OCI-LY7 (cell line): ENCODE results near the gene GOLPH3L. TPM values are rescaled to one million over a fixed set of nuclear protein-coding genes. Genes with fewer than 3 reads are reported as not detected.
"Not testable (repeated sequence)": the region's sequence is repeated elsewhere in the genome, so short reads cannot be mapped to it uniquely, and the experiment has no call there.

ENCODE experiments used
- BruUV-seq: library from RNA; stranded (reverse); fragments of 400-500 nt; replicated peaks from 2 replicates; lab custom pipeline; 2021; lab: Mats Ljungman, UMichigan
- CTCF ChIA-PET: fragments of 300-600 bp; sonication (Branson Sonifier 250); formaldehyde crosslinking; loops from one replicate; lab custom pipeline; 2022; ENCODE audit warnings: antibody characterized with exemption; ENCODE audit not compliant: unreplicated experiment; lab: Charles Lee
- POLR2A ChIA-PET: fragments of 300-600 bp; sonication (Branson Sonifier 250); formaldehyde crosslinking; loops from one replicate; lab custom pipeline; 2022; ENCODE audit warnings: antibody characterized with exemption; lab: Charles Lee
- DNase-seq: peaks from one replicate; pipeline ENCODE4 v3.0.0-alpha.2; 2015; ENCODE audit warnings: low spot score
- H2AFZ ChIP-seq: fragments of 200-600 bp; sonication (generic), shearing (Covaris generic); 2 replicates; pipeline ENCODE4 v1.6.1; 2014; ENCODE audit warnings: mild to moderate bottlenecking, antibody characterized with exemption, low read length, moderate library complexity
- H3K27ac ChIP-seq: fragments of 200-600 bp; sonication (generic); 2 replicates; pipeline ENCODE4 v1.5.1; 2014; ENCODE audit warnings: mixed run types, low read depth, mild to moderate bottlenecking, moderate library complexity, low read length, inconsistent platforms; ENCODE audit not compliant: poor library complexity, severe bottlenecking
- H3K36me3 ChIP-seq: fragments of 200-600 bp; sonication (generic); 2 replicates; pipeline ENCODE4 v1.6.1; 2014; ENCODE audit warnings: mild to moderate bottlenecking, antibody characterized with exemption, low read length, moderate library complexity, mixed read lengths; ENCODE audit not compliant: insufficient read depth
- H3K4me1 ChIP-seq: fragments of 200-600 bp; sonication (generic); 2 replicates; pipeline ENCODE4 v1.5.1; 2014; ENCODE audit warnings: mild to moderate bottlenecking, low read length; ENCODE audit not compliant: insufficient read depth, poor library complexity, severe bottlenecking
- H3K4me2 ChIP-seq: fragments of 200-600 bp; sonication (generic); 2 replicates; pipeline ENCODE4 v1.6.1; 2014; ENCODE audit warnings: mild to moderate bottlenecking, low read length
- H3K4me3 ChIP-seq: fragments of 200-600 bp; sonication (generic); 2 replicates; pipeline ENCODE4 v1.5.1; 2014; ENCODE audit warnings: mild to moderate bottlenecking, low read depth, low read length; ENCODE audit not compliant: poor library complexity, severe bottlenecking
- H3K79me2 ChIP-seq: fragments of 200-600 bp; sonication (generic); 2 replicates; pipeline ENCODE4 v1.6.1; 2016; ENCODE audit warnings: low read depth, mild to moderate bottlenecking, low read length, moderate library complexity, mixed read lengths; ENCODE audit not compliant: insufficient read depth
- H3K9me2 ChIP-seq: fragments of 200-600 bp; sonication (generic); 2 replicates; pipeline ENCODE4 v1.6.1; 2016; ENCODE audit warnings: mild to moderate bottlenecking, low read length, mixed read lengths; ENCODE audit not compliant: insufficient read depth
- H3K9me3 ChIP-seq: fragments of 200-600 bp; sonication (generic); 2 replicates; pipeline ENCODE4 v1.6.1; 2014; ENCODE audit warnings: mild to moderate bottlenecking, mixed run types, low read length, mixed read lengths
- H4K20me1 ChIP-seq: fragments of 200-600 bp; sonication (generic); 2 replicates; pipeline ENCODE4 v1.6.1; 2014; ENCODE audit warnings: mild to moderate bottlenecking, antibody characterized with exemption, low read length, moderate library complexity, mixed read lengths; ENCODE audit not compliant: insufficient read depth
- EZH2phosphoT487 ChIP-seq: fragments of 200-600 bp; sonication (generic); IDR thresholded peaks from 2 replicates; pipeline ENCODE4 v1.6.1; 2018; ENCODE audit warnings: low read depth, borderline replicate concordance, mild to moderate bottlenecking, mixed run types, antibody characterized with exemption, low read length, moderate library complexity, mixed read lengths
- intact Hi-C: fragments of 100-400 bp; cut with micrococcal nuclease; formaldehyde crosslinking; loops from one replicate; pipeline ENCODE4 v1.10.0; 2022; ENCODE audit not compliant: unreplicated experiment
- total RNA-seq, 2 experiments: library from RNA; depleted of rRNA in 1 of 2; stranded (reverse); fragments of >200 nt in 1 of 2; shearing (Covaris generic) in 1 of 2; gene quantifications; 2 replicates each; pipeline ENCODE4 v1.2.3, GENCODE V29; 2014 to 2022
- TF ChIP-seq, protein P1 (sequence below): fragments of 200-600 bp; sonication (generic); conservative IDR thresholded peaks from 2 replicates; pipeline ENCODE4 v1.5.1; 2014; ENCODE audit warnings: mild to moderate bottlenecking, antibody characterized with exemption, low read length, moderate library complexity, mixed read lengths

GOLPH3L gene
- total RNA-seq, 2 experiments from 2014 or later = 6.2 to 29.0 TPM

DNA sequence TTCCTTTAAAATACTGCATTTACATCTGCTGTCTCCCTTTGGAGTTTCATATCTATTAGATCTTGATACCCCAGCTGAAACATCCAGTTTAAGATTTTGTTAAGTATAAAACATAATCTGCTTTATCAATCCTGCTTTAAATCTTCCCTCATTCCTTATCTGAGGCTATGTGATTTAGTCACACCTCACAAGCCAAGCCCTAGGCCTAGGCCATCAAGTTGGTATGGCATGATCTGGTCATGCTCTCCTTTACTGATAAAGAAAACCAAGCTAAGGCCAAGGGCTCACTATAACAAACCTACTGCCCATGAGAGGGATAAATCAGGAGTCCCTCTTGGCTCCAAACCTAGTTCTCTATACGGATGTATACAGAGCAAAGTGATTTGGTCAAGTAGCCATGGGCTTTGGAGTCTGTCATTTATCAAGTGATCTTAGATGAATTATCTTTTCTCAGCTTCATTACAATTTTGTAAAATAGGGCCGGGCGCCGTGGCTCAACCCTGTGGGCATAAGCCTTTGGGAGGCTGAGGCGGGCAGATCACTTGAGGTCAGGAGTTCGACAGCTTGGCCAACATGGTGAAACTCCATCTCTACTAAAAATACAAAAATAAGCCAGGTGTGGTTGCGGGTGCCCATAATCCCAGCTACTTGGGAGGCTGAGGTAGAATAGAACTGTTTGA lies 90.4 kb downstream of the GOLPH3L start:
- BruUV-seq = no TSS peak
- intact Hi-C loops = no loop called here
- H3K4me1 ChIP-seq = peaks cover 32% of the 10 kb centered on the region
- H3K9me2 ChIP-seq = no peaks in the 10 kb centered on the region
- no peak overlapping the region for H3K4me3 ChIP-seq
- CTCF ChIA-PET = no interaction called here
- H3K27ac ChIP-seq = no peak overlapping the region
- no peak overlapping the region for H2AFZ ChIP-seq
- no peaks in the 10 kb centered on the region for H4K20me1 ChIP-seq
- H3K9me3 ChIP-seq = no peaks in the 10 kb centered on the region
- H3K4me2 ChIP-seq = no peak overlapping the region
- H3K36me3 ChIP-seq = peaks cover 12% of the 10 kb centered on the region
- no peak for DNase-seq
- no peak for TF ChIP-seq EZH2phosphoT487
- TF ChIP-seq, protein P1, sequence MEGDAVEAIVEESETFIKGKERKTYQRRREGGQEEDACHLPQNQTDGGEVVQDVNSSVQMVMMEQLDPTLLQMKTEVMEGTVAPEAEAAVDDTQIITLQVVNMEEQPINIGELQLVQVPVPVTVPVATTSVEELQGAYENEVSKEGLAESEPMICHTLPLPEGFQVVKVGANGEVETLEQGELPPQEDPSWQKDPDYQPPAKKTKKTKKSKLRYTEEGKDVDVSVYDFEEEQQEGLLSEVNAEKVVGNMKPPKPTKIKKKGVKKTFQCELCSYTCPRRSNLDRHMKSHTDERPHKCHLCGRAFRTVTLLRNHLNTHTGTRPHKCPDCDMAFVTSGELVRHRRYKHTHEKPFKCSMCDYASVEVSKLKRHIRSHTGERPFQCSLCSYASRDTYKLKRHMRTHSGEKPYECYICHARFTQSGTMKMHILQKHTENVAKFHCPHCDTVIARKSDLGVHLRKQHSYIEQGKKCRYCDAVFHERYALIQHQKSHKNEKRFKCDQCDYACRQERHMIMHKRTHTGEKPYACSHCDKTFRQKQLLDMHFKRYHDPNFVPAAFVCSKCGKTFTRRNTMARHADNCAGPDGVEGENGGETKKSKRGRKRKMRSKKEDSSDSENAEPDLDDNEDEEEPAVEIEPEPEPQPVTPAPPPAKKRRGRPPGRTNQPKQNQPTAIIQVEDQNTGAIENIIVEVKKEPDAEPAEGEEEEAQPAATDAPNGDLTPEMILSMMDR = no peak
- POLR2A ChIA-PET = interaction anchor here (0.6 to 0.9 kb wide), 3 partner anchors 21 to 65 kb away, joined by 3 read pairs; no protein-coding TSS in a partner anchor
- H3K79me2 ChIP-seq = no peaks in the 10 kb centered on the region

DNA sequence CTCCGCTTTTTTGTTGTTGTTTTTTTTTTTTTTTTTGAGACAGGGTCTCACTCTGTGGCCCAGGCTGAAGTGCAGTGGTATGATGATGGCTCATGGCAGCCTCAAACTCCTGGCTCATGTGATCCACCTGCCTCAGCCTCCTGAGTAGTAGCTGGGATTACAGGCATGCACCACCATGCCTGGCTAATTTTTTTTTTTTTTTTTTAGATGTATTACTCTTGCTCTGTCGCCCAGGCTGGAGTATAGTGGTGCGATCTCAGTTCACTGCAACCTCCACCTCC lies 91.6 kb downstream of the GOLPH3L start:
- intact Hi-C loops, H3K9me3 ChIP-seq, H3K4me2 ChIP-seq, H3K27ac ChIP-seq, DNase-seq, BruUV-seq, CTCF ChIA-PET, H3K4me3 ChIP-seq, H4K20me1 ChIP-seq, H3K79me2 ChIP-seq, H3K9me2 ChIP-seq, H2AFZ ChIP-seq: not testable (repeated sequence)
- POLR2A ChIA-PET = interaction anchor here (0.6 to 1.5 kb wide), 5 partner anchors 18 to 803 kb away, joined by 3 to 4 read pairs (median 3); partner anchors contain the start of gene MCL1
- H3K4me1 ChIP-seq = peaks cover 20% of the 10 kb centered on the region
- H3K36me3 ChIP-seq = peaks cover 10% of the 10 kb centered on the region

DNA sequence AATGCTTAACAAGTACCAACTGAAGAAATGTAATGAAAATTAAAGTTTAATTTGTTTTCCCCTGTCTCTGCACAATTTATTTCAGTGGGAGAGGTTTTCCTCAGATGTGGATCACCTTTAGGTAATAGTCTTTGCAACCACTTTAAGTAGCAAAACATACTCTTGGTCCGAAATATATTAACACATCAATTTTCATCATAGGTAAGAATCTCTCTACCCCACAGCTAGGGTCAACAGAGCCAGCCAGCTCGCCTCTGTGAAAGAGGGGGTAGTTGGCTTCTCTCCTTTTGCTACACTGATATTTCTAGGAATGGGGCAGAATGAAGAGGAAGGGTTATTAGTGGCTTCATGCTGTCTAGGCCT lies 92.7 kb downstream of the GOLPH3L start:
- no peaks in the 10 kb centered on the region for H3K79me2 ChIP-seq
- H3K4me1 ChIP-seq = peaks cover 8% of the 10 kb centered on the region
- H2AFZ ChIP-seq = no peak overlapping the region
- intact Hi-C loops = no loop called here
- no peak overlapping the region for H3K27ac ChIP-seq
- no peak overlapping the region for H3K4me3 ChIP-seq
- BruUV-seq = no TSS peak
- peaks cover 10% of the 10 kb centered on the region for H3K36me3 ChIP-seq
- H3K4me2 ChIP-seq = no peak overlapping the region
- H4K20me1 ChIP-seq = no peaks in the 10 kb centered on the region
- H3K9me3 ChIP-seq = no peaks in the 10 kb centered on the region
- POLR2A ChIA-PET = interaction anchor here (1.1 to 1.5 kb wide), 3 partner anchors 17 to 41 kb away, joined by 3 to 6 read pairs (median 4); partner anchors contain the start of gene MCL1
- CTCF ChIA-PET = no interaction called here
- DNase-seq = no peak
- no peaks in the 10 kb centered on the region for H3K9me2 ChIP-seq
- TF ChIP-seq EZH2phosphoT487 = no peak
- TF ChIP-seq, protein P1 = no peak
